Natural killer cell (primary cell): ENCODE results near the gene SURF1. TPM values are rescaled to one million over a fixed set of nuclear protein-coding genes. Genes with fewer than 3 reads are reported as not detected.

Experiments
- ATAC-seq, 3 donors: fragments of 150-1000 bp in 2 of 3; fragments of 200-7000 bp in 1 of 3; cut with Tn5 transposase; 1 replicate in 1 of 3; 2 replicates in 2 of 3; pipeline ENCODE4 v1.10.0; 2021; ENCODE audit warnings: mild to moderate bottlenecking in 2 of 3, moderate library complexity in 2 of 3
- DNase-seq, 2 donors: peaks; one replicate each; pipeline versions ENCODE4 v3.0.0 to v3.0.0-alpha.2; 2013 to 2021; ENCODE audit warnings: mixed read lengths in 1 of 2
- H3K27ac ChIP-seq: one replicate; pipeline ENCODE4 v1.5.1; 2013; ENCODE audit warnings: mild to moderate bottlenecking, low read length
- H3K27me3 ChIP-seq: one replicate; pipeline ENCODE4 v1.6.1; 2013; ENCODE audit warnings: low read length; ENCODE audit not compliant: control insufficient read depth, insufficient read depth
- H3K36me3 ChIP-seq: one replicate; pipeline ENCODE4 v1.6.1; 2013; ENCODE audit warnings: low read length; ENCODE audit not compliant: control insufficient read depth, insufficient read depth
- H3K4me1 ChIP-seq: one replicate; pipeline ENCODE4 v1.6.1; 2013; ENCODE audit warnings: low read length; ENCODE audit not compliant: control insufficient read depth, insufficient read depth
- H3K4me3 ChIP-seq: one replicate; pipeline ENCODE4 v1.5.1; 2013; ENCODE audit warnings: low read length
- H3K9me3 ChIP-seq: one replicate; pipeline ENCODE4 v1.6.1; 2013; ENCODE audit warnings: low read length; ENCODE audit not compliant: control insufficient read depth, insufficient read depth
- H3K27ac Mint-ChIP-seq, 2 donors: one replicate each; pipeline ENCODE4 v1.8.0; 2022; ENCODE audit warnings: mild to moderate bottlenecking in 2 of 2, mixed read lengths in 2 of 2, moderate library complexity in 1 of 2
- H3K27me3 Mint-ChIP-seq, 2 donors: one replicate each; pipeline ENCODE4 v1.8.0; 2022; ENCODE audit warnings: low read depth in 2 of 2, mixed read lengths in 2 of 2
- H3K36me3 Mint-ChIP-seq: one replicate; pipeline ENCODE4 v1.8.0; 2022; ENCODE audit warnings: mixed read lengths
- H3K4me1 Mint-ChIP-seq, 2 donors: one replicate each; pipeline ENCODE4 v1.8.0; 2022; ENCODE audit warnings: mixed read lengths in 2 of 2
- H3K4me3 Mint-ChIP-seq: one replicate; pipeline ENCODE4 v1.8.0; 2022; ENCODE audit warnings: mild to moderate bottlenecking, moderate library complexity, mixed read lengths
- H3K9me3 Mint-ChIP-seq, 2 donors: one replicate each; pipeline ENCODE4 v1.8.0; 2022; ENCODE audit warnings: mixed read lengths in 2 of 2
- CTCF ChIP-seq: fragments of 200-600 bp; IDR thresholded peaks from one replicate; pipeline ENCODE4 v1.8.0; 2022; ENCODE audit warnings: antibody characterized with exemption
- WGBS: methylation state at CpG from one replicate; pipeline ENCODE4 v1.1.7; 2013; ENCODE audit warnings: missing lambda C conversion rate; ENCODE audit not compliant: insufficient coverage; 5-methylcytosine and 5-hydroxymethylcytosine counted together
- intact Hi-C: fragments of 100-400 bp; cut with micrococcal nuclease; formaldehyde crosslinking; loops from one replicate; pipeline ENCODE4 v1.14.2; 2022
- total RNA-seq, 4 donors: library from RNA; stranded (reverse); fragments of 120-200 nt in 1 of 4; gene quantifications; one replicate each; pipeline versions ENCODE4 v1.2.3 to v1.2.4, GENCODE V29; 2013 to 2022

Gene SURF1
- total RNA-seq, 3 donors from 2014 or later (not counting 1 experiment from before 2014, with no cell fraction given) = 35.6 to 44.4 (median 37.2) TPM

DNA sequence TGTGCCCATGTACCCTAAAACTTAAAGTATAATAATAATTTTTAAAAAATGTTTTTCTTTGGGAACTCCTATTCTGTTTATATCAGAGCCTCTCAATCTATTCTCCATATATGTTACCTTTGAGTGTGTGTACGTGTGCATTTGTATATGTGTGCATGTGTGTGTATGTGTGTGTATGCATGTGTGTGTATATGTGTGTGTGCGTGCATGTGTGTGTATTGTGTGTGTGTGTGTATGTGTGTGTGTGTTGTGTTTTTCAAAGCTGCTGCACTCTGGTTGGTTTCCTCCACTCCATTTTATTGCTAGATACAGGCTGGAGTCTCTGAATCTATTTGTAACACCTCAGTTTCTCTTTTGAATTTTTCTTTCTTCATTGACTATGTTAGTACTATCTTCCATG is 40.3 kb downstream of the SURF1 start:
- no peak overlapping the region for H3K27ac Mint-ChIP-seq
- DNase-seq = no peak
- no peaks in the 10 kb centered on the region for H3K9me3 Mint-ChIP-seq
- Histone ChIP-seq H3K27ac (no peak overlapping the region), H3K4me3 (no peak overlapping the region), H3K27me3 (no peaks in the 10 kb centered on the region), H3K9me3 (no peaks in the 10 kb centered on the region), H3K36me3 (no peaks in the 10 kb centered on the region), H3K4me1 (no peaks in the 10 kb centered on the region)
- no peak for TF ChIP-seq CTCF
- ATAC-seq = no peak
- no peaks in the 10 kb centered on the region for H3K27me3 Mint-ChIP-seq
- H3K4me1 Mint-ChIP-seq = no peaks in the 10 kb centered on the region
- H3K36me3 Mint-ChIP-seq = no peaks in the 10 kb centered on the region
- intact Hi-C loops = no loop called here
- H3K4me3 Mint-ChIP-seq = no peak overlapping the region
- 90% methylated on average over 2 of the region's 2 CpGs for WGBS

- H3K36me3 ChIP-seq = no peaks in the 10 kb centered on the region
- intact Hi-C loops = no loop called here
- H3K4me3 ChIP-seq = no peak overlapping the region
- no peaks in the 10 kb centered on the region for H3K4me1 ChIP-seq
- Mint-ChIP-seq H3K27ac (no peak overlapping the region), H3K4me3 (no peak overlapping the region), H3K36me3 (no peaks in the 10 kb centered on the region), H3K4me1 (no peaks in the 10 kb centered on the region), H3K9me3 (no peaks in the 10 kb centered on the region), H3K27me3 (peaks cover 8 to 9% of the 10 kb centered on the region in 2 donors)
- TF ChIP-seq CTCF = no peak
- no peak overlapping the region for H3K27ac ChIP-seq
- WGBS = 88% methylated on average over 6 of the region's 6 CpGs
- DNase-seq (no peak), ATAC-seq (no peak)
- H3K9me3 ChIP-seq = no peaks in the 10 kb centered on the region
- no peaks in the 10 kb centered on the region for H3K27me3 ChIP-seq
Observed at GRCh38 chr9:133309608-133310007, 46.7 kb downstream of the SURF1 start.

DNA sequence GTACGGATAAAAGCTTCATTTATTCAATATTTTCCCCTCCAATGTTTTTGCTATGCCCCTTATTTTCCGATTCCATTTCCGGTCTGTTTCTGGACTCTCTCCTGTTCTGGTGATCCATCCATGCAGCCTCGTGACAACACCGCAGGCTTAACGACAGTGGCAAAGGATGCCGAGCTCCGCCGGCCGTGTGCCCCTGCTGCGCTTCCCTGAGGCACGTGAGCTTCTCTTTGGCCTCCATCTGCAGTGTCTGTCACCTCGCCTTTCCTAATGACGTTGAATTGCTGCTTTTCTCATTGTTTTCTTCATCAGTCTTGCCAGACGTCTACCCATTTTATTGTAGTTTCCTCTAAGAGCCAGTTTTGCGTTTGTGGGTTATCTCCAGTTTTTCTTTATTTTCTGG is 49.0 kb downstream of the SURF1 start:
- intact Hi-C loops = no loop called here
- H3K36me3 Mint-ChIP-seq = no peaks in the 10 kb centered on the region
- H3K9me3 Mint-ChIP-seq = no peaks in the 10 kb centered on the region
- TF ChIP-seq CTCF = no peak
- H3K27me3 Mint-ChIP-seq = peaks cover 8 to 9% of the 10 kb centered on the region in 2 donors
- H3K27ac ChIP-seq = no peak overlapping the region
- H3K36me3 ChIP-seq = no peaks in the 10 kb centered on the region
- H3K9me3 ChIP-seq = no peaks in the 10 kb centered on the region
- no peaks in the 10 kb centered on the region for H3K4me1 Mint-ChIP-seq
- H3K27me3 ChIP-seq = no peaks in the 10 kb centered on the region
- no peak for DNase-seq
- ATAC-seq = no peak
- no peak overlapping the region for H3K4me3 Mint-ChIP-seq
- 82% methylated on average over 16 of the region's 16 CpGs for WGBS
- H3K4me3 ChIP-seq = no peak overlapping the region
- no peak overlapping the region for H3K27ac Mint-ChIP-seq
- H3K4me1 ChIP-seq = no peaks in the 10 kb centered on the region
